ENCODE results near the gene SBF2.

The SBF2 gene

GRCh38 chr11:9859554-9860305 lies 434.3 kb downstream of the SBF2 start:
- DNase-seq (ENCODE audit: low read depth in 1 of 2, low spot score in 1 of 2): no peak

- no peak for DNase-seq (ENCODE audit: low read depth in 1 of 2, low spot score in 1 of 2)
Observed at GRCh38 chr11:9858822-9859221, 435.2 kb downstream of the SBF2 start.

GRCh38 chr11:9858218-9858617 lies 435.8 kb downstream of the SBF2 start:
- no peak for DNase-seq (ENCODE audit: low read depth in 1 of 2, low spot score in 1 of 2)

GRCh38 chr11:9855579-9856287 lies 438.3 kb downstream of the SBF2 start:
- DNase-seq (ENCODE audit: low read depth in 1 of 2, low spot score in 1 of 2): no peak

GRCh38 chr11:9853929-9854552 lies 440.0 kb downstream of the SBF2 start:
- no peak for DNase-seq (ENCODE audit: low read depth in 1 of 2, low spot score in 1 of 2)

GRCh38 chr11:9852465-9852864 lies 441.6 kb downstream of the SBF2 start:
- DNase-seq (ENCODE audit: low read depth in 1 of 2, low spot score in 1 of 2): no peak

- no peak for DNase-seq (ENCODE audit: low read depth in 1 of 2, low spot score in 1 of 2)
Observed at GRCh38 chr11:9851366-9851765, 442.7 kb downstream of the SBF2 start.

- DNase-seq (ENCODE audit: low read depth in 1 of 2, low spot score in 1 of 2): no peak
Observed at GRCh38 chr11:9850224-9850895, 443.7 kb downstream of the SBF2 start.

GRCh38 chr11:9849389-9849788 lies 444.6 kb downstream of the SBF2 start:
- no peak for DNase-seq (ENCODE audit: low read depth in 1 of 2, low spot score in 1 of 2)

GRCh38 chr11:9847636-9848035 lies 446.4 kb downstream of the SBF2 start:
- DNase-seq (ENCODE audit: low read depth in 1 of 2, low spot score in 1 of 2): no peak

GRCh38 chr11:9842923-9843322 lies 451.1 kb downstream of the SBF2 start:
- no peak for DNase-seq (ENCODE audit: low read depth in 1 of 2, low spot score in 1 of 2)

- DNase-seq (ENCODE audit: low read depth in 1 of 2, low spot score in 1 of 2): no peak
Observed at GRCh38 chr11:9840460-9841004, 453.5 kb downstream of the SBF2 start.

GRCh38 chr11:9839550-9839949 lies 454.5 kb downstream of the SBF2 start:
- no peak for DNase-seq (ENCODE audit: low read depth in 1 of 2, low spot score in 1 of 2)

- no peak for DNase-seq (ENCODE audit: low read depth in 1 of 2, low spot score in 1 of 2)
Observed at GRCh38 chr11:9838961-9839360, 455.1 kb downstream of the SBF2 start.

GRCh38 chr11:9838229-9838628 lies 455.8 kb downstream of the SBF2 start:
- no peak for DNase-seq (ENCODE audit: low read depth in 1 of 2, low spot score in 1 of 2)

- no peak for DNase-seq (ENCODE audit: low read depth in 1 of 2, low spot score in 1 of 2)
Observed at GRCh38 chr11:9834291-9834690, 459.7 kb downstream of the SBF2 start.

- DNase-seq (ENCODE audit: low read depth in 1 of 2, low spot score in 1 of 2): no peak
Observed at GRCh38 chr11:9831122-9831521, 462.9 kb downstream of the SBF2 start.

GRCh38 chr11:9827708-9828107 lies 466.3 kb downstream of the SBF2 start:
- no peak for DNase-seq (ENCODE audit: low read depth in 1 of 2, low spot score in 1 of 2)

GRCh38 chr11:9826390-9826789 lies 467.6 kb downstream of the SBF2 start:
- DNase-seq (ENCODE audit: low read depth in 1 of 2, low spot score in 1 of 2): no peak

GRCh38 chr11:9825895-9826294 lies 468.1 kb downstream of the SBF2 start:
- no peak for DNase-seq (ENCODE audit: low read depth in 1 of 2, low spot score in 1 of 2)

- DNase-seq (ENCODE audit: low read depth in 1 of 2, low spot score in 1 of 2): no peak
Observed at GRCh38 chr11:9825315-9825714, 468.7 kb downstream of the SBF2 start.

Data from activated CD4-positive, alpha-beta T cell treated with anti-CD3 and anti-CD28 coated beads, Interleukin-2, amount 50 U/mL, for 24 hours (primary cell).